ENCODE measurements around the gene RBM18.
A peak's percentile ranks its signal among the peaks of the same experiment; 100 is the strongest.

RBM18 gene

DNA sequence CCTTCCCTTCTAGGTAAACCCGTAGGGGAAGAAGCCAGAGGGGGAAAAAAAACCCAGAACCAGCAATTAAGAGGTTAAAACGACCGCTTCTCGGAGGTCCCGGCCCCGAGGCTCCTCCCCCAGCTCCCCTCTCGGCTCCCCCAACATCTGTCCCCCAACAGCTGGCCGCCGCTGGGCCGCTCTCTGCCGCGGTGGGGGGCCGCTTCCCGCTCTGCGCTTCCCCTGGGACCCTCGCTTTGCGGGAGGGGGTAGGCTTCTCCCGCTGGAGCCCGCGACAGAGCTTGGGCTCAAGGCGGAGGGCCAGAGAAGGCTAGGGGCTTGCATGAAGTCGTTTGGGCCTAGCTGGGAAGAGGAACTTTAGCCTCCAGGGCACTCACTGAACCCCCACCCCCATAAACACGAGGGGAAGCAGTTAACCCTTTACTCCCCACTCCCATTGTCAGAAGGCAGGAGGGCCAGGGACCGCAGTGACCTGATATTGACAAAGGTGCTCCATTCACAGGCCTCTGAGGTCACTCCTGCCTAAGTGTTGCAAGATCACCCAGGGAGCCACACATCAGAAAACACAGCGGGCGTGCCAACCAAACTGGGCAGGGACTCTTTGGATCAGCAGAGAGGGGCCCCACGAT is 43.3 kb downstream of the RBM18 start:
- no peak for DNase-seq (ENCODE audit: low read depth)

GRCh38 chr9:122220673-122221182 is 43.9 kb downstream of the RBM18 start:
- no peak for DNase-seq (ENCODE audit: low read depth)

- no peak for DNase-seq (ENCODE audit: low read depth)
These were observed 44.6 kb downstream of the RBM18 start for GRCh38 chr9:122219856-122220672.

DNA sequence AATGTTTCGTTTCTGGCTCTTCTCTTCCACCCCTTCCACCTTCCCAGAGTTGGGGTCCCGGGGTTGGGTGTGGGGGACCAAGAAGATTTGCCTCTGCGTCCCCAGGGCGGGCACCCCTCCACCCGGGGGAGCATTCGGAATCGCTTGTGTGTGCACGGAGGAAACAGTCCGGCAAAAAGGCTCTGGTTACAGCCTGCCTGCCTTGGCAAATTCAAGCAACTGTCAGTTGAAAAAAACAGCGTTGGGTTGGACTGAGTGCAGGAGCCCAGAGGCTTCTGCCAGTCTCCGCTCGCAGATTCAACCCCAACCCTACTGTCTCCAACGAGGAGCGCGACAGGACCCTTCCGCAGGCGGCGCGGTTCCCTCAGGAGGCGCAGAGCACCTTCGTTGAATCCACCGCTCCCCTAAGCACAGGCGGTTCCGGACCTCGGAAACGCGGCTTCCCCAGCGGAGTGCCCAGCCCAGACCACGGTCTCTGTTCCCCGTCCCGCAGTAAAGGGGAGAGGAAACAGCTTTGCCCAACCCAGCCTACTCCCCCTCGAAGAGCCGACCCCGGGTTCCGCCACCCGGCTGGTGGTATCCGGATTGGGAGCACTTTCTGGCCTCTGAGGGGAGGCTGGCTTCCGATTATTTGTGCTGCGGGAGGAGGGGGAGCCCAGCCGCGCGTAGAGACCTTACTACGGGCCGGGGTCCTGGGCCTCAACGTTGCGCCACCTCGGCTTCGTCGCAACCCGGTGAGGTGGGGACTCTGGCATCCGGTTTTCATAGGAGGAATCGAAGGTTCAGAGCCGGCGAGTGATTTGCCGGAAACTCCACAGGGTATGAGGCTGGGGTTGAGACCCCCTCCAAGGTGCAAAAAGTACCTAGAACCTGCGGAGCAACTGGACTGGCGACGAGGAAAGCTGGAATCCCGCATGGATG is 45.4 kb downstream of the RBM18 start:
- DNase-seq (ENCODE audit: low read depth) = no peak

- DNase-seq (ENCODE audit: low read depth) = no peak
These were observed 46.3 kb downstream of the RBM18 start for GRCh38 chr9:122218071-122218934.

DNA sequence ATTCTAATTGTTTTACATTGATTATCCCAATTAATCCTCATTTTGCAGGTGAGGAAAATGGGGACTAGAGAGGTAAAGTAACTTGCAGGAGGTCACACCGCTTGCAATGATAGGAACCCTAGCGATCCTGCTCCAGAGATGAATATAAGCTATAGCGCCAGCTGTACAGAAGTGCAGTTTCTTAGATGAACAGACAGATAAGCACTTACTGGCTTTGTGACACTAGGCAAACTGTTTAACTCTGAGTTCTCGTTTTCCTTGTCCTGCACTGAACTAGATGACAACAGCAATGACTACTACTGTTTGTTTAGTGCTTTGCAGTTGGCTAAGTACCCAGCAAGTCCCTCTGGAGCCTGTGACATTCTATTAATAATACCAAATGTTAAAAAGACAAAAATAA is 47.0 kb downstream of the RBM18 start:
- no peak for DNase-seq (ENCODE audit: low read depth)

DNA sequence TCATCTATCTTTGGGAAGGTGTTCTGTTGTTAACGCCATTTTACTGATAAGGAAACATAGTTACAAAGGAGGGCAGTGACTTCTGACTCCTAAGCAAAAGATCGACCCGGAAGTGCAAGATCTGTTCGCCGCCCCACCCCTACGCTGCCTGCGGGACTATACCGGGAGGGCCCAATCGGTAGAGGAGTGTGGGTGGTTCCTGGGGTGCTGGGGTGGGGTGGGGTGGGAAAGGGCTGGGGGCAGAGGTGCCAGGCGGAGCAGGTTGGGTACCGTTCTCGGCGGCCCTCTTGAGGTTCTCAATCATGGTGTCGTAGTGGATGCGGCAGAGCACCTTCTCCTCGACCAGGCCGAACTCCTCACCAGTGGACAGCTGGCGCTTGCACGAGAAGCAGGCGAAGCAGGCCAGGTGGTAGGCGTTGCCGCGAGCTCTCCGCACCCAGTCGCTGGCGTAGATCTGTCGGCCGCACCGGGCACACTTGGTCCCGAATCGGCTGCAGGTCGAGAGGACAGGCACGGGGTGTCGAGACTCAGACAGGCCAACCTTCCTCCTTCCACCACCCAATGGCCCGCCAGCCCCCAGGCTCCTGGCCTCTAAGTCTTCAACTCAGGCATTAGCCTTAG is 47.7 kb downstream of the RBM18 start:
- no peak for DNase-seq (ENCODE audit: low read depth)

DNA sequence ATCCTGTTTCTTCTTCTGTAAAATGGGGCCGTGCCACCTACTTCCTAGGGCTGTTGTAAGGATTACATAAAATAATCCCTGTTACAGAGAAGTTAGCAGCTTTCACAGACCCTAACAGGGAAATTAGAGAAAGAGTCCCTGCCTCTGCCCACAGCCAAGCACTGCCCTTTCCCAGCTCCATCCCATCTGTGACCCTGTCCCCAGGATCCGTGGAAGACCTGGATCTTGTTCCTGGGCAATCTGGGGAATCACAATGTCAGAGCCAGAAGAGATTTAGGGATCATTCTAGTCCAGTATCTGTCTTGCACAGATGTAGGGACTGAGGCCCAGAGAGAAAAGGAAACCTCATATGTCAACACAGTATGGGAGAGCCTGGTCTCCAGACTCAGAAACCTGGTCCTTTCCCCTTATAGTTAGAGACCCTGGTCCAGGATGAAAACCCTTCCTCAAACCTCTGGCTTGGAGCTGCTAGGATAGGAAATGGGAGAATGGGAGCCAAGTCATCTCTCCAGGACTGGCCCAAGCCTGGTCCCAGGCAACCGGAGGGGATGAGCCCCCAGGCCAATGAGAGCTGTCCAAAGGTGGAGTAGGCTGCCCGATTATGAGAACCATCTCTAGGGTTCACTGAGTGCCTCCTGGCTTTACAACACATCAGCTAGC is 48.4 kb downstream of the RBM18 start:
- no peak for DNase-seq (ENCODE audit: low read depth)

- no peak for DNase-seq (ENCODE audit: low read depth)
These were observed 49.0 kb downstream of the RBM18 start for GRCh38 chr9:122215663-122216062.

GRCh38 chr9:122214507-122214906 is 50.1 kb downstream of the RBM18 start:
- no peak for DNase-seq (ENCODE audit: low read depth)

DNA sequence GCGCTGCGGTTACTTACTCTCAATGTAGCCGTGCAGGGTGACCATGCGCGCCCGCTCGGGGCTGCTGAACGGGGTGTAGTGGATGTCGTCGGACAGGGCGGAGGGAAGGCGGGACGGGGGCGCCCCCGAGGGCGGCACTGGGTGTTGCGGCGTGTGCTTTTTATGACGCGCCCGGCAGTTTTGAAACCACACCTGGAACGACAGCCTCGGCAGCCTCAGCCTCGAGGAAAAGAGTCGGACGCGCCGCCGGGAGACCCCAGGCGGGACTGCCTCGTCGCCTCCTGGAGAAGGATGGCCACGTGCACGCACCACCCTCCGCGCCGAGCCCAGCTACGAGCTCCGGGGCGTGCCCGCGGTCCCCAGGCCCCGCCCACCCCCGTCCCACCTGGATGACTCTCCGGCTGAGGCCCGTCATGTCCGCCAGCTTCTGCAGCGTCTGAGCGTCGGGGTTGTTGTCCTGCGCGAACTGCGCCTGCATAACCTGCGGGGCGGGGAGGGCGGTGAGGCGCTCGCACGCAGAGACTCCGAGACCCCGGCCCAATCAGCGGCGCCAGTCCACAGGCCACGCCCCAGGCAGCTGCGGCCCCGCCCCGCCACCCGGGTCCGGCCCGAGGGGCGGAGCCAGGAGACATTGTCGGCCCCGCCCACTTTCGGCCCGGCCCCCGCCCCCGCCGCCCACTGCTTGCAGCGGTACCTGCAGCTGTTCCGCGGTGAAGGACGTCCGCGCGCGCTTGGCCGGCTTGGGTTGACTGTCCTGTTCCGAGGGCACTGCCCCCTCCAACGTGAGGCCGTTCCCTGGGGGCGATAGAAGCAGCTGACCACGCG is 50.8 kb downstream of the RBM18 start:
- DNase-seq (ENCODE audit: low read depth) = peak; percentile 18

GRCh38 chr9:122213102-122213588 is 51.5 kb downstream of the RBM18 start:
- no peak for DNase-seq (ENCODE audit: low read depth)

- DNase-seq (ENCODE audit: low read depth) = no peak
These were observed 52.1 kb downstream of the RBM18 start for GRCh38 chr9:122212473-122213004.

DNA sequence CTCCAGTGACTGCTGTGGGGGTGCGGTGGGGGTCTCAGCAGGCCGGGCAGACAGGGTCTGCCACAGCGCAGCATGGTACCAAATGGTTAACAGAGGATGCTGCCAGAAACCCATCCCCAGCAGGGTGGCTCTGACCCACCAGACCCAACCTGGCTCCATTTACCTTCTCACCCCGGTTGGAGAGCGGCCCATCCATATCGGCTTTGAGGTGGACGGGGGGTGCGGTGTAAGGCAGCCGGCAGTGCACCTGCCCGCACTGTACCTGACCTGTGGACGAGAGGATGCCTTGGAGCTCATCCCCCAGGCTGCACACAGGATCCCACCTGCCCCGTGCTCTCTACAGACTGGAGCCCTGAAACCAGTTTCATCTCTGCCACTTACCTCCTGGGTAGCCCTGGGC is 55.2 kb downstream of the RBM18 start:
- DNase-seq (ENCODE audit: low read depth) = no peak

DNA sequence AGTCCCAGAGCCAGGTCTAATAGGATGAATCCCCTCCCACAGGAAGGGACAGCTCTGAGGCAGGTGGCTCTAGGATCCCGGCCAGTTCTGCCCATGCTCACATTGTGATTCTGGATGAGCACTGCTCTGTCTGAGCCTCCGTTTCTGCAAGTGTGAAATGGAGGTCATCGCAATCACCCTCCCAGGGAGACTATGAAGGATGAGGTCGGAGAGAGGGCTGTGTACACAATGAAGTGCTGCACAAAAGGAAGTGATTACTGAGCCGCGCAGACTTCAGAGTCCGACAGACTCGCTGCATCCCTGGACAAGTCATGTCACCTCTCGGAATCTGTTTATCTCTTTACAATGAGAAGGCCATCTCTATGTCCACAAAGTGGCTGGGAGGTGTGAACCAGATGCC is 57.5 kb downstream of the RBM18 start:
- DNase-seq (ENCODE audit: low read depth) = no peak

DNA sequence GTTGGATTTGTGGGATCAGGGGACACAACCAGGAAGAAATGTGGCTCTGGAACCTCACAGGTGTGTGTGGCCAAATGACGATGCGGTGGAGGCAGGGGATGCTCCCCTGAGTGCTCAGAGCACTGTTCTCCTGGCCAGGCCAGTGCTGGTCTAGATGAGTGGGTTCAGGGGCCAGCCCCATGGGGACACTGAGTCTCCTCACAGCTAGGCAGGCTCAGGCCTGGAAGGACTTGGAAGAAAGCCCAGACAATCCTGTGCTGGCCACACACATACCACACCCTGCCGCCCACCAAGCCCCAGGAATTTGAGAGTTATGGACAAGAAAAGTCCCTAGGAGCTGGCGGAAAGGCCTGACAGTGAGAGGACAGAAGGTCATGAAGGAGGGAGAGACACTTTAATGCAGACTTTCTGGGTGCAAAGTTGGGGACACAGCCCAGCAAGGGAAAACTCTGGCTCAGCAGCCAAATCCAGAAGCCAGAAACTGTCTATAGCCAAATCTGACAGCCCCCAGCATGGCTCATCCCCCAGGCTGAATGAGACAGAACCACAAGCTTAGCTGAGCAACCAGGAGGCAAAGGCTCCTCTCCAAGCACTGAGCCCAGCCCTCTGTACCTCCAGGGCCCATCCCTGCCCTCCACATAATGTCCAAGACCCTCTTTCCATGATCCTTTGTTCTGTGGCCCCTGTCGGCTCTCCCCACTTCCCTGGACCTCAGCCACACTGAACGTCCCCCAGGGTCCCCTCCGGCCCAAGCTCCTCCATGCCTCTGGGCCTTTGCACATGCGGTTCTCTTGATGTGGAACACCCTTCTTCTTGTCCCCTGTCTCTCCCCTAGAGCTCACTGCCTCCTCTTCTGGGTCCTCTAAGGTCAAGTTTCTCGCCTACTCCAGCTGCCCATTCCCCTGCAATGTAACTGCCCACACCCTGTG is 58.3 kb downstream of the RBM18 start:
- peak; percentile 20 for DNase-seq (ENCODE audit: low read depth)

GRCh38 chr9:122205176-122205575 is 59.5 kb downstream of the RBM18 start:
- DNase-seq (ENCODE audit: low read depth) = no peak

- DNase-seq (ENCODE audit: low read depth) = no peak
These were observed 60.1 kb downstream of the RBM18 start for GRCh38 chr9:122204491-122204890.
